ENCODE measurements around the gene TTC39C.

Gene TTC39C

GRCh38 chr18:24180048-24180447 lies 165.5 kb downstream of the TTC39C start:
- DNase-seq: no peak

- DNase-seq: no peak
Observed at GRCh38 chr18:24181806-24182205, 167.3 kb downstream of the TTC39C start.

All from nucleus accumbens (tissue), 56 donors.